GM18498 (cell line): Measurements from ENCODE around the gene GUSB.

ENCODE experiments used
- ATAC-seq: cut with Tn5 transposase; IDR thresholded peaks from one replicate; pipeline ENCODE4 v1.9.1; 2021; ENCODE audit warnings: mild to moderate bottlenecking, moderate library complexity; ENCODE audit not compliant: unreplicated experiment

GUSB gene

DNA sequence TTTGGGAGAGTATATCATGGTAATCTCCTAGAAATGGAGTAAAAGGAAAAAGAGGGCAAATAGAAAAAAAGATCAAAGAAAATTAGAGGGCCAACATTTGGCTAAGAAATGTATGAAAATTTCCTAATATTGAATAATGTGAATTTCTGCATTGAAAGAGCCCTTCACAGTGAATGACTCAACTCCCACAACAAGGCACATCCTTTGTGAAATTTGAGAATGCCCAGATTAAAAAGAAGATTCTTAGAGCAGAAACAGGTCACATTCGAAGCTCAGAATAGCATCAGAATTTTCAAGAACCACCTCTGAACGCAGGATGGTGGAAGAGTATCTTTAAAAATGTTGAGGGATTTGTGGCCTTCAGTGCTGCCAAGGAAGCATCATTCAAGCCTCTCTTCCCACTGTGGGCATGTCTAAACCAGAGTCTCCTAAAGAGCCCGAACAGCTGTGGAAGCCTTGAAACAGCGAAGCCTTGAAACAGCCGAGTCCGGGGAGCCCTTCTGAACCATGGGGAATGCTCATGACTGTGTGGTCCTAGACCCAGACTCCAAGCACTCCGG lies 43.6 kb downstream of the GUSB start:
- no peak for ATAC-seq

GRCh38 chr7:65937296-65937695 lies 44.7 kb downstream of the GUSB start:
- no peak for ATAC-seq

DNA sequence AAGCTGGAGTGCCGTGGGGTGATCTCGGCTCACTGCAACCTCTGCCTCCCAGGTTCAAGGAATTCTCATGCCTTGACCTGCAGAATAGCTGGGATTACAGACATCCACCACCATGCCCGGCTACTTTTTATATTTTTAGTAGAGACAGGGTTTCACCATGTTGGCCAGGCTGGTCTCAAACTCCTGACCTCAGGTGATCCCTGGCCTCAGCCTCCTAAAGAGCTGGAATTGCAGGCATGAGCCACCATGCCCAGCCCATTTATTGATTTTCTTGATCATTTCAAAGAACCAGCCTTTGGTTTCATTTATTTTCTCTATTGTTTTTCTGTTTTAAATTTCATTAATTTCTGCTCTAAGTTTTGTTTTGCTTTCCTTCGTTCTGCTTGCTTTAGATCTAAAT lies 50.3 kb downstream of the GUSB start:
- no peak for ATAC-seq

- ATAC-seq: no peak
These were observed 54.2 kb downstream of the GUSB start for GRCh38 chr7:65927489-65928448.

GRCh38 chr7:65926588-65926987 lies 55.4 kb downstream of the GUSB start:
- no peak for ATAC-seq

DNA sequence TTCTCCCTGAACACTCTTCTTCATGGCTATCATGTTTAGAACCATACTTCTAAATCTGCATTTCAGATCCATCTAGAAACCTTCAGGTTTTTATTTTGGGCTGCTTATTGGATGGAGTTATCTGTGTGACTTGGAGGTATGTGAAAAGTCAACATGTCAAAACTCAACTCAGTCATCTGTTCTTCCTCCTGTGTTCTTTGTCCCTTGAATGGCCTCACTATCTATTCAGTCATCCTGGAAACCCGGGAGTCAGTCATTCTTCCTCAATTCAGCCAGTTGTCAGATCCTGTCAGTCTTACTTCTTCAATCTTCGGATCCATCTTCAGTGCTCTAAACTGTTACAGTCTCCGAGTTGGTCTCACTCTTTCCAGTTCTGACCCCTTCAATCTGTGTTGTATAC lies 57.0 kb downstream of the GUSB start:
- no peak for ATAC-seq

DNA sequence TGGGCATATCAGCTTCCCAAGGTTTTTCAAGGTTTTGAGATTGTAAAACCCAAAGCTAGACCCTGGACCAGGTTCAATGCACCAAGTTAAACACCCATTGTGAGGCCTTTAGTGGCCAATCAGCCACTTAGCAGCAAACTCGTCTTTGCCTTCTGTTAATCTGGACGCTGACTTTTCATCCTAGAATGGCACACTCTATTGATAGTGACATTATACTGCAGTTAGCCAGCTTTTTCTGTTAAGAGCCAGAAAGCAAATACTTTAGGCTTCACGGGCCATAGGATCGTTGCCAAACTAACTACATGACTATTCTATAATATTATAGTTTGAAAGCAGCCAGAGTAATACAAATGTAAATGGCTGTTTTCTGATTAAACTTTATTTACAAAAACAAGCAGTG lies 57.8 kb downstream of the GUSB start:
- ATAC-seq: no peak

DNA sequence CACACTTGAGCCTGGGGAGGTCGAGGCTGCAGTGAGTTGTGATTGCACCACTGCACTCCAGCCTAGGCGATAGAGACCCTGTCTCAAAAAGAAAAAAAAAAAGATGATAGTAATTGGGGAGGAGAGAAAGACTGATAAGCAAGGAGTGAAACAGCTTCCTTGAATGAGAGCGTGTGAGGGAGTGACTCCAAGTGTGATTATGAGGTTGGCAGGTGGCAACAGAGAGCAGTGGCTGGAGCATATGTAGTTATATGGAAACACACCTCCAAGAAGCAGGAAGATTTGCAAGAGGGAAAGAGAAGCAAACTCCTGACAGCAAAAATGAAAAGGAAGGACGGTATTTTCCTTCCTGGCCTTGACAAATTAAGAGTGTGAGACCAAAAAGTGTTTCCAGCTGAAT lies 58.7 kb downstream of the GUSB start:
- ATAC-seq: no peak

DNA sequence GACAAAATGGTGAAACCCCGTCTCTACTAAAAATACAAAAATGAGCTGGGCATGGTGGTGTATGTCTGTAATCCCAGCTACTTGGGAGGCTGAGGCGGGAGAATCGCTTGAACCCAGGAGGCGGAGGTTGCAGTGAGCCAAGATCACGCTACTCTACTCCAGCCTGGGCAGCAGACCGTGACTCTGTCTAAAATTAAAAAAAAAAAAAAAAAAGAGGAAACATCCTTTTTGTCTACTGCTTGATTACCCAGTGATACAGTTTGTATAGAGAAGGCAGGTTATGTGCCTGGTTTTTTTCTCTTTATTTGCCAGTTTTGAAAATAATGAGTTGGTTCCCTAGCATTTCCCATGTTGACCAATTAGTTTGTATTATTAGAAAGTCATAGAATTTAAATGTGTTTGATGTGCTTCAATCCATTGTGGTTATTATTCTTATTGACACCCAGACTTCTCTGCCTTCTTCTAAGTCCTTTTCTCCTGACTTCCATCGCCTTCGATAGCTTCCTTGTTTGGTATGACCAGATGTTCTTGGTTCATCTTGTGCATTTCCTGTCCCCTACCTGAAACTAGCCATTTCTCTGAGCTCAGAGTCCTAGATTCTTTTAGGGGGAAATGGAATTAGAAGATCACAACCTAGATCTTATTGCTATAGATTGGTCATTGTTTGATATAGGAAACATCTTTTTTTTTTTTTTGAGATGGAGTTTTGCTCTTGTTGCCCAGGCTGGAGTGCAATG lies 65.9 kb downstream of the GUSB start:
- ATAC-seq: no peak

DNA sequence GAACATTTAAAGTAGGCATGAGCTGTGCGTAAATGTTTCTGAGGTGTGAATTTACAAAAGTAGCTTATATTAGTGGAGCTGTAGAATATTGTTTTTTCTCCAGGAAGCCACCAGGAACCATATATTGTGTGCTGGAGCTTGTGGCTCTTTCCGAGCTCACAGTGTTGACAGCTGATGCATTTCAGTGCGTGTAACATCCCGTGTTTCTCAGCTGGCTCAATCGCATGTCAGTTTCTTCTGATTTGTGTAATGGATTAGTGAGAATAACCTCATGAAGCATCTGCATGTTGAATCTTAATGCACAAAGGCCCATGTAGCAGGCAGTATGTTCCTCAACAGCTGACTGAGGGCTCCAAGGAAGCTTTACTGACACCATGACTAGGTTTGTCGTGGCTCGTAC lies 69.8 kb downstream of the GUSB start:
- ATAC-seq: no peak
